GM19035 (cell line): ENCODE data around the gene ABCG4.
A peak's percentile ranks its signal among the peaks of the same experiment; 100 is the strongest.
"Not testable (repeated sequence)": the region's sequence is repeated elsewhere in the genome, so short reads cannot be mapped to it uniquely, and the experiment has no call there.

Experiments used
- ATAC-seq: cut with Tn5 transposase; IDR thresholded peaks from one replicate; pipeline ENCODE4 v1.9.1; 2021; ENCODE audit not compliant: unreplicated experiment

The ABCG4 gene

GRCh38 chr11:119115484-119116234 lies 33.2 kb upstream of the ABCG4 start:
- ATAC-seq = no peak

GRCh38 chr11:119116235-119116594 lies 32.6 kb upstream of the ABCG4 start:
- ATAC-seq = no peak

- no peak for ATAC-seq
Observed at GRCh38 chr11:119116601-119117000, 32.3 kb upstream of the ABCG4 start.

- ATAC-seq = no peak
Observed at GRCh38 chr11:119117004-119117706, 31.7 kb upstream of the ABCG4 start.

- no peak for ATAC-seq
Observed at GRCh38 chr11:119118227-119118626, 30.6 kb upstream of the ABCG4 start.

- no peak for ATAC-seq
Observed at GRCh38 chr11:119118946-119119345, 29.9 kb upstream of the ABCG4 start.

GRCh38 chr11:119120639-119121007 lies 28.2 kb upstream of the ABCG4 start:
- no peak for ATAC-seq

- peak; percentile 95 for ATAC-seq
Observed at GRCh38 chr11:119121008-119121810, 27.6 kb upstream of the ABCG4 start, which contains the start of gene HINFP. Gene HINFP (plus strand): TSS chr11:119121580. CDS start chr11:119126945, 5,365 bp downstream.

GRCh38 chr11:119121811-119122124 lies 27.1 kb upstream of the ABCG4 start:
- peak; percentile 6 for ATAC-seq

- no peak for ATAC-seq
Observed at GRCh38 chr11:119125821-119126220, 23.0 kb upstream of the ABCG4 start.

GRCh38 chr11:119126675-119127268 lies 22.1 kb upstream of the ABCG4 start:
- no peak for ATAC-seq

GRCh38 chr11:119130662-119131061 lies 18.2 kb upstream of the ABCG4 start:
- no peak for ATAC-seq

GRCh38 chr11:119134389-119134978 lies 14.4 kb upstream of the ABCG4 start:
- no peak for ATAC-seq

- ATAC-seq = not testable (repeated sequence)
Observed at GRCh38 chr11:119139276-119139675, 9.6 kb upstream of the ABCG4 start.

- peak; percentile 72 for ATAC-seq
Observed at GRCh38 chr11:119144825-119145486, 3.9 kb upstream of the ABCG4 start.

GRCh38 chr11:119145551-119145950 lies 3.3 kb upstream of the ABCG4 start:
- no peak for ATAC-seq

GRCh38 chr11:119147604-119148333 lies 1.1 kb upstream of the ABCG4 start:
- no peak for ATAC-seq

- ATAC-seq = no peak
Observed at GRCh38 chr11:119148720-119149017, 183 bp upstream of the ABCG4 start.

GRCh38 chr11:119149786-119150275 lies 979 bp downstream of the ABCG4 start:
- no peak for ATAC-seq

- ATAC-seq = no peak
Observed at GRCh38 chr11:119152043-119152442, 3.2 kb downstream of the ABCG4 start.
